PC-3 (cell line): Measurements from ENCODE around the gene TDRD12. TPM values are rescaled to one million over a fixed set of nuclear protein-coding genes. Genes with fewer than 3 reads are reported as not detected.

Experiments
- ATAC-seq: fragments of 200-7000 bp; cut with Tn5 transposase; 2 replicates; pipeline ENCODE4 v1.9.1; 2020; ENCODE audit warnings: mild to moderate bottlenecking, moderate library complexity
- Bru-seq: library from RNA; stranded (reverse); fragments of 400-500 nt; gene quantifications from one replicate; lab custom pipeline; 2021; lab: Mats Ljungman, UMichigan
- BruChase-seq, 2 experiments: library from RNA; stranded (reverse); fragments of 400-500 nt; gene quantifications; one replicate each; lab custom pipeline; 2021; lab: Mats Ljungman, UMichigan
- BruUV-seq: library from RNA; stranded (reverse); fragments of 400-500 nt; replicated peaks from 2 replicates; lab custom pipeline; 2021; lab: Mats Ljungman, UMichigan
- CTCF ChIA-PET: fragments of 300-600 bp; sonication (Branson Sonifier 250); formaldehyde crosslinking; loops from one replicate; lab custom pipeline; 2022; ENCODE audit warnings: antibody characterized with exemption; lab: Charles Lee
- POLR2A ChIA-PET: fragments of 300-600 bp; sonication (Branson Sonifier 250); formaldehyde crosslinking; loops from one replicate; lab custom pipeline; 2022; ENCODE audit warnings: antibody characterized with exemption; ENCODE audit not compliant: unreplicated experiment; lab: Charles Lee
- DNase-seq: peaks from one replicate; pipeline ENCODE4 v3.0.0-alpha.2; 2015
- H2AFZ ChIP-seq: fragments of 300-600 bp; sonication (generic); 2 replicates; pipeline ENCODE4 v1.6.0; 2016; ENCODE audit warnings: antibody characterized with exemption, low read length
- H3F3A ChIP-seq: fragments of 300-600 bp; sonication (generic); one replicate; pipeline ENCODE4 v1.6.0; 2017; ENCODE audit warnings: antibody characterized with exemption, low read length, control low read depth, mild to moderate bottlenecking; ENCODE audit not compliant: unreplicated experiment
- H3K27ac ChIP-seq: fragments of 300-600 bp; sonication (generic); 2 replicates; pipeline ENCODE4 v1.5.1; 2016; ENCODE audit warnings: mild to moderate bottlenecking, low read length
- H3K27me3 ChIP-seq: fragments of 300-600 bp; sonication (generic); 2 replicates; pipeline ENCODE4 v1.6.1; 2016; ENCODE audit warnings: low read length, mixed read lengths
- H3K36me3 ChIP-seq: fragments of 300-600 bp; sonication (generic); 2 replicates; pipeline ENCODE4 v1.6.1; 2016; ENCODE audit warnings: low read depth, mixed run types, low read length, mixed read lengths
- H3K4me1 ChIP-seq: fragments of 300-600 bp; sonication (generic); 2 replicates; pipeline ENCODE4 v1.5.1; 2016; ENCODE audit warnings: low read length; ENCODE audit not compliant: insufficient read depth
- H3K4me2 ChIP-seq: fragments of 300-600 bp; sonication (generic); 2 replicates; pipeline ENCODE4 v1.6.0; 2016; ENCODE audit warnings: low read length
- H3K4me3 ChIP-seq: fragments of 300-600 bp; sonication (generic); 2 replicates; pipeline ENCODE4 v1.5.1; 2016; ENCODE audit warnings: mild to moderate bottlenecking, low read length, mixed read lengths
- H3K79me2 ChIP-seq: fragments of 300-600 bp; sonication (generic); 2 replicates; pipeline ENCODE4 v1.6.1; 2017; ENCODE audit warnings: low read length, mixed read lengths
- H3K9ac ChIP-seq: fragments of 300-600 bp; sonication (generic); 2 replicates; pipeline ENCODE4 v1.6.0; 2016; ENCODE audit warnings: mild to moderate bottlenecking, low read length
- H3K9me2 ChIP-seq: fragments of 300-600 bp; sonication (generic); replicated peaks from 2 replicates; pipeline ENCODE4 v1.6.1; 2016; ENCODE audit warnings: mixed run types, low read length, mixed read lengths
- H3K9me3 ChIP-seq: fragments of 300-600 bp; sonication (generic); 2 replicates; pipeline ENCODE4 v1.6.1; 2016; ENCODE audit warnings: low read length, mixed read lengths
- H4K20me1 ChIP-seq: fragments of 300-600 bp; sonication (generic); 2 replicates; pipeline ENCODE4 v1.6.1; 2016; ENCODE audit warnings: low read length, mixed read lengths
- EZH2 ChIP-seq: fragments of 300-600 bp; sonication (generic); IDR thresholded peaks from one replicate; pipeline ENCODE4 v1.6.1; 2017; ENCODE audit warnings: antibody characterized with exemption, mild to moderate bottlenecking, low read length; ENCODE audit not compliant: unreplicated experiment
- EZH2phosphoT487 ChIP-seq: fragments of 300-600 bp; sonication (generic); IDR thresholded peaks from 2 replicates; pipeline ENCODE4 v1.6.1; 2018; ENCODE audit warnings: mild to moderate bottlenecking, antibody characterized with exemption, low read length, borderline replicate concordance
- intact Hi-C: fragments of 100-400 bp; cut with micrococcal nuclease; formaldehyde crosslinking; loops from 2 replicates; pipeline ENCODE4 v1.9.0; 2023
- long read RNA-seq: library from polyadenylated mRNA; unstranded; transcript quantifications from one replicate; pipeline ENCODE4 v2.0.0, GENCODE V29; 2021; ENCODE audit not compliant: unreplicated experiment
- total RNA-seq: library from RNA; depleted of rRNA; stranded (reverse); fragments of >200 nt; gene quantifications from 2 replicates; pipeline ENCODE4 v1.2.3, GENCODE V29; 2014; rRNA removed
- TF ChIP-seq, protein P1 (sequence below): fragments of 300-600 bp; sonication (generic); conservative IDR thresholded peaks from 2 replicates; pipeline ENCODE4 v1.5.1; 2017; ENCODE audit warnings: antibody characterized with exemption, low read depth, mild to moderate bottlenecking, low read length

TDRD12 gene, protein sequence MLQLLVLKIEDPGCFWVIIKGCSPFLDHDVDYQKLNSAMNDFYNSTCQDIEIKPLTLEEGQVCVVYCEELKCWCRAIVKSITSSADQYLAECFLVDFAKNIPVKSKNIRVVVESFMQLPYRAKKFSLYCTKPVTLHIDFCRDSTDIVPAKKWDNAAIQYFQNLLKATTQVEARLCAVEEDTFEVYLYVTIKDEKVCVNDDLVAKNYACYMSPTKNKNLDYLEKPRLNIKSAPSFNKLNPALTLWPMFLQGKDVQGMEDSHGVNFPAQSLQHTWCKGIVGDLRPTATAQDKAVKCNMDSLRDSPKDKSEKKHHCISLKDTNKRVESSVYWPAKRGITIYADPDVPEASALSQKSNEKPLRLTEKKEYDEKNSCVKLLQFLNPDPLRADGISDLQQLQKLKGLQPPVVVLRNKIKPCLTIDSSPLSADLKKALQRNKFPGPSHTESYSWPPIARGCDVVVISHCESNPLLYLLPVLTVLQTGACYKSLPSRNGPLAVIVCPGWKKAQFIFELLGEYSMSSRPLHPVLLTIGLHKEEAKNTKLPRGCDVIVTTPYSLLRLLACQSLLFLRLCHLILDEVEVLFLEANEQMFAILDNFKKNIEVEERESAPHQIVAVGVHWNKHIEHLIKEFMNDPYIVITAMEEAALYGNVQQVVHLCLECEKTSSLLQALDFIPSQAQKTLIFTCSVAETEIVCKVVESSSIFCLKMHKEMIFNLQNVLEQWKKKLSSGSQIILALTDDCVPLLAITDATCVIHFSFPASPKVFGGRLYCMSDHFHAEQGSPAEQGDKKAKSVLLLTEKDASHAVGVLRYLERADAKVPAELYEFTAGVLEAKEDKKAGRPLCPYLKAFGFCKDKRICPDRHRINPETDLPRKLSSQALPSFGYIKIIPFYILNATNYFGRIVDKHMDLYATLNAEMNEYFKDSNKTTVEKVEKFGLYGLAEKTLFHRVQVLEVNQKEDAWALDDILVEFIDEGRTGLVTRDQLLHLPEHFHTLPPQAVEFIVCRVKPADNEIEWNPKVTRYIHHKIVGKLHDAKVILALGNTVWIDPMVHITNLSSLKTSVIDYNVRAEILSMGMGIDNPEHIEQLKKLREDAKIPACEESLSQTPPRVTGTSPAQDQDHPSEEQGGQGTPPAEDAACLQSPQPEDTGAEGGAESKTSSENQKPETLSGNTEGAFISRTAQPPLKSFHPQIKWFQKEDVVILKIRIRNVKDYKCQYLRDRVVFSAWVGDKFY (N-terminal part only)
- total RNA-seq, result 0.23 TPM in 1 of 2 replicates, not detected in the other
- percentile 8 among the genes with signal in this experiment for Bru-seq, nascent RNA
- BruChase-seq, experiment 1, labeled RNA remaining after a 6-hour chase, result percentile 25 among the genes with signal in this experiment
- percentile 20 among the genes with signal in this experiment for BruChase-seq, experiment 2, labeled RNA remaining after a 2-hour chase
- long read RNA-seq, partial matches to known transcripts, result 0 of 1 reads
- long read RNA-seq, other reads (novel, unspliced or antisense), result 1 of 1 reads

DNA sequence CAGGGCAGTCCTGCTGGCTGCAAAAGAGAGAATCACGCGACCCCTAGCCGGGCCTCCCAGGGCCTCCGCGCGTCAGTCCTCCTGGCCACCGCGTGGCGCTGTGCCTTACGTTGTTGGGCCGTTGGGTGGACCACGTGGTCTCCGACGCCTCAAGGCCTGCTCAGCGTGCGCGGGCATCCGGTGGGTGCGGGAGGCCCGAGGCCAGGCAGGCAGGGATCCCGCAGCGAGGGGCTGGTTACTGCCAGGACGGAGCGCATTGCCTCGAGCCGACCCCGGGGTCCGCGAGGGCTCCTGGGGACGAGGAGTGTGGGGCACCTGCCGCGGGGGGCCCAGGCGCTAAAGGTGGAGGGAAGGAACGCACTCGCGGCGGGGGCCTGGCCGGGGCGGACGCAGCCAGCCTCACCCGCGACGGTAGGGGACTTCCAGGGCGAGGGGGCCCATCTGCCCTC, at the start of gene TDRD12:
Gene TDRD12, plus strand, starts transcription at position 157 of the 449 bp plus-strand sequence. CDS start 306 bp downstream, outside the sequence.
- no peaks in the 10 kb centered on the region for H3K36me3 ChIP-seq
- CTCF ChIA-PET, result no interaction called here
- H3F3A ChIP-seq, result no peaks in the 10 kb centered on the region
- TF ChIP-seq, protein P1, sequence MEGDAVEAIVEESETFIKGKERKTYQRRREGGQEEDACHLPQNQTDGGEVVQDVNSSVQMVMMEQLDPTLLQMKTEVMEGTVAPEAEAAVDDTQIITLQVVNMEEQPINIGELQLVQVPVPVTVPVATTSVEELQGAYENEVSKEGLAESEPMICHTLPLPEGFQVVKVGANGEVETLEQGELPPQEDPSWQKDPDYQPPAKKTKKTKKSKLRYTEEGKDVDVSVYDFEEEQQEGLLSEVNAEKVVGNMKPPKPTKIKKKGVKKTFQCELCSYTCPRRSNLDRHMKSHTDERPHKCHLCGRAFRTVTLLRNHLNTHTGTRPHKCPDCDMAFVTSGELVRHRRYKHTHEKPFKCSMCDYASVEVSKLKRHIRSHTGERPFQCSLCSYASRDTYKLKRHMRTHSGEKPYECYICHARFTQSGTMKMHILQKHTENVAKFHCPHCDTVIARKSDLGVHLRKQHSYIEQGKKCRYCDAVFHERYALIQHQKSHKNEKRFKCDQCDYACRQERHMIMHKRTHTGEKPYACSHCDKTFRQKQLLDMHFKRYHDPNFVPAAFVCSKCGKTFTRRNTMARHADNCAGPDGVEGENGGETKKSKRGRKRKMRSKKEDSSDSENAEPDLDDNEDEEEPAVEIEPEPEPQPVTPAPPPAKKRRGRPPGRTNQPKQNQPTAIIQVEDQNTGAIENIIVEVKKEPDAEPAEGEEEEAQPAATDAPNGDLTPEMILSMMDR, result peak; percentile 23; the same call in 1 of the 2 replicates
- no peak for TF ChIP-seq EZH2phosphoT487
- no peaks in the 10 kb centered on the region for H3K27me3 ChIP-seq
- no TSS peak for BruUV-seq
- no peak within 1 kb of the TSS for H3K4me3 ChIP-seq
- POLR2A ChIA-PET, result no interaction called here
- H3K79me2 ChIP-seq, result no peaks in the 10 kb centered on the region
- no peak within 1 kb of the TSS for H3K4me2 ChIP-seq
- no peaks in the 10 kb centered on the region for H3K9me3 ChIP-seq
- H4K20me1 ChIP-seq, result no peaks in the 10 kb centered on the region
- DNase-seq (no peak), ATAC-seq (no peak)
- no peak within 1 kb of the TSS for H2AFZ ChIP-seq
- H3K9me2 ChIP-seq, result no peaks in the 10 kb centered on the region
- no peaks in the 10 kb centered on the region for H3K4me1 ChIP-seq
- H3K27ac ChIP-seq, result no peak within 1 kb of the TSS
- intact Hi-C loops, result no loop called here
- H3K9ac ChIP-seq, result no peak within 1 kb of the TSS

DNA sequence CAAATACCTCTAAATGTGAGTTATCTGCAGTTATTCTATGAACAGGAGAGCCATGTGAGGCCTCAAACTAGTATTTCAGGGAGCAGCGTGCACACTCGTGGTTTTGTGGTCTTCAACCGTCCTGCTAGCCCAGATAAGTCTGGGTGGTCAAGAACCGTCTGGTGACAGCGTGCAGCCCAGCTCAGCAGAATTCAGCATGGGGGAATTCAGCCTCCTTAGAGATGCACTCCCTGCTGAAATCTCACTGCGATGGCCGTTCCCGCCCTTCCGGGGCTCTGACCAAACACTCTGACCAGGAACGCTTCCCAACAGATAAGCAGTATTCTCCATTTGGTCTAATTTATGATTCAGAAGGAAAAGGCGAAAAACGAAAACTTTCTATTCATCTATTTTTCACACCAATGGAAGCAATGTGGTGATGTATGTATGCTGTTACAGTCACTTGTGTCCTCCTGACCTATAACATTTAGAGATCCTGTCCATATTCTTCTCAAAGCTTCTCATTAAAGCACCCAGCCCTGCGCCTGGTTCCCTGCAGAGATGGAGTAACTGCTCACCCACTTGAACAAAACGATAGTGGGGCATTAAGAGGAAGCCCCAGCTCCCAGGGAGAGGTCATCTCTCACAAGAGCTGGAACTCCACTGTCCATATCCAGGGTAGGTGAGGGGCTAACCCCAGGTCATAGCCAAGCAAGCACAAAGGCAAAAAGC, 47.5 kb upstream of the TDRD12 start:
- H3K27ac ChIP-seq, result no peak overlapping the region
- H3K79me2 ChIP-seq, result peaks cover 72% of the 10 kb centered on the region
- H4K20me1 ChIP-seq, result peaks cover 7% of the 10 kb centered on the region; the same call in 1 of the 2 replicates
- intact Hi-C loops, result no loop called here
- no peaks in the 10 kb centered on the region for H3F3A ChIP-seq
- no peaks in the 10 kb centered on the region for H3K36me3 ChIP-seq
- peaks cover 15% of the 10 kb centered on the region for H3K4me1 ChIP-seq
- DNase-seq (no peak), ATAC-seq (no peak)
- H3K4me3 ChIP-seq, result no peak overlapping the region
- ChIA-PET POLR2A (no interaction called here), CTCF (no interaction called here)
- TF ChIP-seq, protein P1, result no peak
- TF ChIP-seq EZH2 (no peak), EZH2phosphoT487 (no peak)
- no peak overlapping the region for H2AFZ ChIP-seq
- no peaks in the 10 kb centered on the region for H3K27me3 ChIP-seq
- H3K9ac ChIP-seq, result no peak overlapping the region
- H3K9me3 ChIP-seq, result no peaks in the 10 kb centered on the region
- H3K4me2 ChIP-seq, result no peak overlapping the region
- no TSS peak for BruUV-seq
- H3K9me2 ChIP-seq, result no peaks in the 10 kb centered on the region
